D341Med (cell line): ENCODE results near the gene SLC12A7.

Experiments
- DNase-seq: peaks from one replicate; pipeline ENCODE4 v3.0.0; 2012; ENCODE audit warnings: low spot score

Gene SLC12A7

DNA sequence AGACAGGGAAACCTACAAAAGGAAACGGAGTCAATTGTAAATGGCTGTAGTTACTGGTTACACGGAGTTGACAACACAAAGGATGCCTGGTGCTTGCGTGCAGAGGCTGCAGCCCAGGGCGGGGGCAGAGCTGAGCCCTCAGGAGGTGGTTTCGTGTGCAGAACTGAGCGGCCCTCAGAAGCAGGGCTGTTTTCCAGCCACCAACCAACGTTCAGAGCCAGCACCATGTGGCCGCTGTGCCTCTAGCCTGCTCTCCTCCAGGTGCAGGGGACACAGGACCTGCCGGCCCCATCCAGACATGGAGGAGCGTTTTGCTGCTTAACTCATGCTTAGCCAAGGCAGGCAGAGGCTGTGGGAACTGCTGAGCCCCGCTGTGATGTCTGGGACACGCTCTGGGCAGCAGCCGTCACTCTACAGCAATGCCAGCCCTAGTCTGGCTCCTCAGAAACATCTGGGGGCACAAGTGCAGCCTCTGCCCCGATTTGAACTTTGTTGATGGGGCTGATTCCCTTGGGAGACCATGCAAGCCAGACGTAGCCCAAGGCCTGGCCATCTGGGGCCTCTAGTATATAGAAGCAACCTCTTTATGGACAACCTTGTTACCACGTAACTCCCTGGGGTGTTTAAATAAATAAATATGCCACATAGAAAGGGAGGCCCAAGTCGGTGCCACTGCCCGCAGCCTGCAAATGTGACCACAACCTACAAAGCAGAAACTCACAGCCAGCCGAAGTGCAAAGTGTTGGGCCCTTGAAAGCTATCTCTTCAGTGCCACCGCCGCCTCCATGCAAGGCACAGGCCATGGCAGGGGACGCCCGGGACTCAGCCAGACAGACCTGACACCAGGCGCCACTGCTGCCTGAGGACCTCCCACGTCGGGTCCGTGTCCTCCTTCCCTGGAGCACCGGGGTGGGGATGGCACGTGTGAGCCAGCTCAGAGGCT, 61.2 kb downstream of the SLC12A7 start:
- no peak for DNase-seq

DNA sequence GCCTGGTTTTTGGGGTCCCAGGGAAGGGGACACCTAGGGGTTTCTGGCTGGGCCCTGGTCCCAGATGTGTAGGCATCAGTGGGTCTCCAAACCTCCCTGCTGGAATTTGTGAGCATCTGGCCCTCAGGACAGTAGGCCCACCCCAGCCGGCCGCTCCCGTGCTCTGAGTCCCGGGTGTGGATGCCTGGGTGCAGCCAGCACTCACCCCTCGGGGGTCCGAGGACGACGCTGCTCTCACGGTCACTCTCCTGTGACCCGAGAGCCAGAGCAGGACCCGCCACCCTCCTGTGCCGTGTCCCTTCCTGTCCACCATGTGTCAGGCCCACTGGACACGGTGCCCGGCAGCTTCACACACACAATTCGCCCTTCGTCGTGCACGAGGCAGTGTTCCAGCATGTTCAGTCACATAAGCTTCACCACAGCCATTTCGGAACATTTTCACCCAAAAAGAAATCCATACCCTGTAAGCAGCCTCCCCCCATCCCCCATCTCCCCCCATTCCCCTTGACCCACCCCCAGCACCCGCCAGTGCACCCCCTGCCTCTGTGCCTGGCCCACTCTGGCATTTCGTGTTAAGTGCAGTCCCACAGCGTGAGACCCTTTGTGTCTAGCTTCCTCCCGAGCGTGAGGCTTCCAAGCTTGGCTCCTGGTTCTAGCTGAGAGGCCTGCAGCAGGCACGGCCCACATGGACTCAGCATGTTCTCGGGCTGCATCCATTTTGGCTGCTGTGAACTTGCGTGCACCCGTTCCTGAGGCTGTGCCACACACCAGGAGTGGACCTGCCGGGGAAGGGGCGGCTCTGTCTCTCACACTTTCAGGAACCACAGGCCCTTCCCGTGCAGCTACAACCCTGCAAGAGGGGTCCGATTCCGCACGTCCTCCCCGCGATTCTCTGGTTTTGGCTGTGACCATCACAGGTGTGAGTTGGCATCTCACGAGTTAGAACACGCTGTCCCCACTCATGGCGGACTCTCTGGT, 62.7 kb downstream of the SLC12A7 start:
- DNase-seq, result no peak

DNA sequence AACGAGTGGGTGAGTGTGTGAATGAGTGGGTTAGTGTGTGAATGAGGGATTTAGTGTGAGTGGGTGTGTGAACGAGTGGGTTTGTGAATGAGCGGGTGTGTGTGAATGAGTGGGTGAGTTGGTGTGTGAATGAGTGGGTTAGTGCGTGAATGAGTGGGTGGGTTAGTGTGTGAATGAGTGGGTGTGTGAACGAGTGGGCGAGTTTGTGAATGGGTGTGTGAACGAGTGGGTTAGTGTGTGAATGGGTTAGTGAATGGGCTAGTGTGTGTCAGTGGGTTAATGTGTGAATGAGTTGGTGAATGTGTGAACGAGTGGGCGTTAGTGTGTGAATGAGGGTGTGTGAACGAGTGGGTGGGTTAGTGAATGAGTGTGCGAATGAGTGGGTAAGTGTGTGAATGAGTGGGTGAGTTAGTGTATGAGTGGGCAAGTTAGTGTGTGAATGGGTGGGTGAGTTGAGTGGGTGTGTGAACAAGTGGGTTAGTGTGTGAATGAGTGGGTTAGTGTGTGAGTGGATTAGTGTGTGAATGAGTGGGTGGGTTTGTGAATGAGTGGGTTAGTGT, 63.6 kb downstream of the SLC12A7 start:
- no peak for DNase-seq

DNA sequence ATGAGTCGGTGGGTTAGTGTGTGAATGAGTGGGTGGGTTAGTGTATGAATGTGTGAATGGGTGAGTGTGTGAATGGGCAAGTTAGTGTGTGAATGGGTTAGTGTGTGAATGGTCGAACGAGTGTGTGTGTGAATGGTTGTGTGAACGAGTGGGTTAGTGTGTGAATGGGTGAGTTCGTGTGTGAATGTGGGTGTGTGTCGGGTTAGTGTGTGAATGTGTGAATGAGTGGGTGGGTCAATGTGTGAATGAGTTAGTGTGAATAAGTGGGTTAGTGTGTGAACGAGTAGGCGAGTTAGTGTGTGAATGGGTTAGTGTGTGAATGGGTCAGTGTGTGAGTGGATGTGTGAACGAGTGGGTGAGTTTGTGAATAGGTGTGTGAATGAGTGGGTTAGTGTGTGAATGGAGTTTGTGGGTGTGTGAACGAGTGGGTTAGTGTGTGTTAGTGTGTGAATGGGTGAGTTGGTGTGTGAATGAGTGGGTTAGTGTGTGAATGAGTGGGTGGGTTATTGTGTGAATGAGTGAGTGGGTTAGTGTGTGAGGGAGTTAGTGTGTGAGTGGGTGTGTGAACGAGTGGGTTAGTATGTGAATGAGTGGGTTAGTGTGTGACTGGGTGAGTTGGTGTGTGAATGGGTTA, 64.4 kb downstream of the SLC12A7 start:
- DNase-seq, result no peak

DNA sequence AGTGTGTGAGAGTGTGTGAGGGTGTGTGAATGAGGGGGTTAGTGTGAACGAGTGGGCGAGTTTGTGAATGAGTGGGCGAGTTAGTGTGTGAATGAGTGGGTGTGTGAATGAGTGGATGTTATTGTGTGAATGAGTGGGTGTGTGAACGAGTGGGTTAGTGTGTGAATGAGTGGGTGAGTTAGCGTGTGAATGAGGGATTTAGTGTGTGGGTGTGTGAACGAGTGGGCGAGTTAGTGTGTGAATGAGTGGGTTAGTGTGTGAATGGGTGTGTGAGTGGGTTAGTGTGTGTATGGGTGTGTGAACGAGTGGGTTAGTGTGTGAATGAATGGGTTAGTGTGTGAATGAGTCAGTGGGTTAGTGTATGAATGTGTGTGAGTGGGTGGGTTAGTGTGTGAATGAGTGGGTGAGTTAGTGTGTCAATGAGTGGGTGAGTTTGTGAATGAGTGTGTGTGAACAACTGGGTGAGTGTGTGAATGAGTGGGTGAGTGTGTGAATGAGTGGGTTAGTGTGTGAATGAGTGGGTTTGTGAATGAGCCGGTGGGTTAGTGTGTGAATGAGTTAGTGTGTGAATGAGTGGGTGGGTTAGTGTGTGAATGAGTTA, 65.8 kb downstream of the SLC12A7 start:
- no peak for DNase-seq

DNA sequence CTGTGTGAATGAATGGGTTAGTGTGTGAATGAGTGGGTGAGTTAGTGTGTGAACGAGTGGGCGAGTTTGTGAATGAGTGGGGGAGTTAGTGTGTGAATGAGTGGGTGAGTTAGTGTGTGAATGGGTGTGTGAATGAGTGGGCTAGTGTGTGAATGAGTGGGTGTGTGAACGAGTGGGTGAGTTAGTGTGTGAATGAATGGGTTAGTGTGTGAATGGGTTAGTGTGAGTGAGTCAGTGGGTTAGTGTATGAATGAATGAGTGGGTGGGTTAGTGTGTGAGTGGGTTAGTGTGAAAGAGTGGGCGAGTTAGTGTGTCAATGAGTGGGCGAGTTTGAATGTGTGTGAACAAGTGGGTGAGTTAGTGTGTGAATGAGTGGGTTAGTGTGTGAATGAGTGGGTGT, 67.7 kb downstream of the SLC12A7 start:
- DNase-seq, result no peak

DNA sequence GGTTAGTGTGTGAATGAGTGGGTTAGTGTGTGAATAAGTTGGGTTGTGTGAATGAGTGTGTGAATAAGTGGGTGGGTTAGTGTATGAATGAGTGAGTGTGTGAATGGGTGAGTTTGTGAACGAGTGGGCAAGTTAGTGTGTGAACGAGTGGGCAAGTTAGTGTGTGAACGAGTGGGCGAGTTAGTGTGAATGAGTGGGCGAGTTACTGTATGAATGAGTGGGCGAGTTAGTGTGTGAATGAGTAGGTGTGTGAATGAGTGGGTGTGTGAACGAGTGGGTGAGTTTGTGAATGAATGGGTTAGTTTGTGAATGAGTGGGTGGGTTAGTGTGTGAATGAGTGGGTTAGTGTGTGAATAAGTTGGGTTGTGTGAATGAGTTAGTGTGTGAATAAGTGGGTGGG, 68.5 kb downstream of the SLC12A7 start:
- no peak for DNase-seq

DNA sequence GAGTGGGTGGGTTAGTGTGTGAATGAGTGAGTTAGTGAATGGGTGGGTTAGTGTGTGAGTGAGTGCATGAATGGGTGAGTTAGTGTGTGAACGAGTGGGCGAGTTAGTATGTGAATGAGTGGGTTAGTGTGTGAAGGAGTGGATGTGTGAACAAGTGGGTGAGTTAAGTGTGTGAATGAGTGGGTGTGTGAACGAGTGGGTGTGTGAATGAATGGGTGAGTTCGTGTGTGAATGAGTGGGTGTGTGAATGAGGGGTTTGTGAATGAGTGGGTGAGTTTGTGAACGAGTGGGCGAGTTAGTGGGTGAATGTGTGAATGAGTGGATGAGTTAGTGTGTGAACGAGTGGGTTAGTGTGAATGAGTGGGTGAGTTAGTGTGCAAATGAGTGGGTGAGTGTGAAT, 69.2 kb downstream of the SLC12A7 start:
- no peak for DNase-seq

DNA sequence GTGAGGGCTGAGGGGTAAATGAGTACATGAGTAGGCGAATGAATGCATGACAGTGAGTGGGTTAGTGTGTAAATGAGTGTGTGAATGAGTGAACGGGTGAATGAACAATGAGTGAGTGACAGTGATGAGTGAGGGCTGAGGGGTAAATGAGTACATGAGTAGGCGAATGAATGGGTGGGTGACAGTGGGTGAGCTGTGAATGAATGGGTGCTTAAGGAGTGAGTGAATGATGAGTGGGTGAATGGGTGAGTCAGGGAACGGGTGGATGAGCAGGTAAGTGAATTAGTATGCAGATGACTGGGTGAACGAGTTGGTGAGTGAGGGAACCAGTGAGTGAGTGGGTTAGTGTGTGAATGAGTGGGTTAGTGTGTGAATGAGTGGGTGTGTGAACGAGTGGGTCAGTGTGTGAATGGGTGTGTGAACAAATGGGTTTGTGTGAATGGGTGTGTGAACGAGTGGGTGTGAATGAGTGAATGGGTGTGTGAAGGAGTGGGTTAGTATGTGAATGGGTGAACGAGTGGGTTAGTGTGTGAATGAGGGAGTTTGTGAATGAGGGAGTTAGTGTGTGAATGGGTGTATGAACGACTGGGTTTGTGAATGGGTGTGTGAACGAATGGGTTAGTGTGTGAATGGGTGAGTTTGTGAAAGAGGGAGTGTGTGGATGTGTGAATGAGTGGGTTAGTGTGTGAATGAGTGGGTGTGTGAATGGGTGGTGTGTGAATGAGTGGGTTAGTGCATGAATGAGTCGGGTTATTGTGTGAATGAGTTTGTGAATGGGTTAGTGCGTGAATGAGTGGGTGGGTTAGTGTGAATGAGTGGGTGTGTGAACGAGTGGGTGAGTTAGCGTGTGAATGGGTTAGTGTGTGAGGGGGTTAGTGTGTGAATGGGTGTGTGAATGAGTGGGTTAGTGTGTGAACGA, 70.4 kb downstream of the SLC12A7 start:
- no peak for DNase-seq

DNA sequence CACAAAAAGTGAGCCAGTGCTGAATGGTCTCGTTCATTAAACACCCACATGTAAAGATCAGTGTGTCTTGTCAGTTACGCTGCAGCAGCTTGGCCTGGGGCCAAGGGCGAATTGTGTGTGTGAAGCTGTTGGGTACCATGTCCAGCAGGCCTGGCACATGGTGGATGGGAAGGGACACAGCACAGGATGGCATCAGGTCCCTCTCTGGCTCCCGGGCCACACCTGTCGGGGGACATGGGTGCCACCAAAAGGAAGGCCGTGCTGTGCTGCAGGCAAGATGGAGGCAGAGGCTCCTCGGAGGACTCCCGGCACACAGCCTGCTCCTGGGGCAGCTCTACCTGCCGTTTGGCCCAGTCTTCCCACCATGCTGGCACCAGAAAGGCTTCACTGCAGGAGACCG, 71.3 kb downstream of the SLC12A7 start:
- DNase-seq, result no peak

DNA sequence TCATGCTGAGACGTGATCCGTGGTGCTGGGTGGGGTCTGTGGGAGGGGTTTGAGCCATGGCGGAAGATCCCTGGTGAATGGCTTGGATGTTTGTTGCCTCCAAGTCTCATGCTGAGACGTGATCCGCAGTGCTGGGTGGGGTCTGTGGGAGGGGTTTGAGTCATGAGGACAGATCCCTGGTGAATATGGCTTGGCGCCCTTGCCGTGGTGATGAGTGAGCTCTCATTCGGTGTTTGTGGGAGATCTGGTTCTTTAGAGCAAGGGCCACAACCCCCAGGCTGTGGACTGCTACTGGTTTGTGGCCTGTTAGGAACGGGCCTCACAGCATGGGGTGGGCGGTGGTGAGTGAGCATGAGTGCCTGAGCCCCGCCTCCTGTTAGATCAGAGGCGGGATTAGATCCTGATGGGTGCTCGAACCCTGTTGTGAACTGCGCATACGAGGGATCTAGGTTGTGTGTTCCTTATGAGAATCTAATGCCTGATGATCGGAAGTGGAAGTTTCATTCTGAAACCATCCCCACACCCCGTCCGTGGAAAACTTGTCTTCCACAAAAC, 72.1 kb downstream of the SLC12A7 start:
- no peak for DNase-seq

DNA sequence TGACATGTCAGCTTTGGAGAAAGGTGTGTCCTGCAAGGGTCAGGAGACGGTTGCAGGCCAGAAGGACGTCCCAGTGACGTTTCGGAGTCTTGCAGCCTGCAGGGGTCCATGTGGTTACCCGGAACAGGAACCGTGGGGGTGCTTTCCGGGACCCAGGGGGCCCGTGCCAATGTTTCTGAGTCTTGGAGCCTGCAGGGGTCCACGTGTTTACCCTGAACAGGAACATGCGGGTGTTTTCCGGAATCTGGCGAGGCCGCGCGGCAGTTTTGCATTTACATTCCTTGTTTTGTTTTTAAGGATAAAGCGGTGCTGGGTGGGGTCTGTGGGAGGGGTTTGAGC, 72.7 kb downstream of the SLC12A7 start:
- no peak for DNase-seq

DNA sequence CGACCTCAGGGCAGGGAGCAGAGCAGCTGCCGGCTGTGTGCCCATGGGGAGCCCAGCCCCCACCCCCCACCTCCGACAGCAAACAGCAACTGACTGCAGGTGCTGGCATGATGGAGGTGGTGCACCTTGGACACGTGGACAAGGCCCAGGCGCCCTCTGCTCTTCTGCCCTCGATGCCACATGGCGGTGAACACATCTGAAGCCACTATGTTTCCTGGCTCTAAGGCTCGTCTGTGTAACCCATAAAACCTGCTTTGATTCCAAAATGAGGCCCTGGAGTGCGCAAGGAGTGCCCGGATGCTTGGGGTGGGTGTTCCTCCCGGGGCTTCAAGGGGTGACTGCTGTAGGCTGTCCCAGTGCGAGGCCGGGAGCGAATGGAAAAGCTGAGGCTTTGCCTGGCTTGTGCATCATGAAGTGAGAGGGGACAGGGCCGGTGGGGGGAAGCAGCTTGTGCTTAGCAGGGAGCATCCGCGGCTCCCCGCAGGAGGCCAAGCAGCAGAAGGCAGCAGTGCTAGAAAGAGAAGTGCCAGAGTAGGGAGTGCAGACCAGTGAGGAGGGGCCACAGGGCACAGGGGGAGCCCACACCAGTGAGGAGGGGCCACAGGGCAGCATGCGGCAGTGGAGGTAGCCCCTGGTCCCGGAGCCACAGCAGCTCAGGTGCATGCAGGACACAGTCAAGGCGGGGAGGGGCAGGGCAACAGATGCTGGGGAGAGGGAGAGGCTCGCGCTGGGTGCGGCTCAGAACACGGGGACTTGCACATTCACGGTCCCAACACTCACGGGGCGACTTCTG, 73.2 kb downstream of the SLC12A7 start:
- no peak for DNase-seq

DNA sequence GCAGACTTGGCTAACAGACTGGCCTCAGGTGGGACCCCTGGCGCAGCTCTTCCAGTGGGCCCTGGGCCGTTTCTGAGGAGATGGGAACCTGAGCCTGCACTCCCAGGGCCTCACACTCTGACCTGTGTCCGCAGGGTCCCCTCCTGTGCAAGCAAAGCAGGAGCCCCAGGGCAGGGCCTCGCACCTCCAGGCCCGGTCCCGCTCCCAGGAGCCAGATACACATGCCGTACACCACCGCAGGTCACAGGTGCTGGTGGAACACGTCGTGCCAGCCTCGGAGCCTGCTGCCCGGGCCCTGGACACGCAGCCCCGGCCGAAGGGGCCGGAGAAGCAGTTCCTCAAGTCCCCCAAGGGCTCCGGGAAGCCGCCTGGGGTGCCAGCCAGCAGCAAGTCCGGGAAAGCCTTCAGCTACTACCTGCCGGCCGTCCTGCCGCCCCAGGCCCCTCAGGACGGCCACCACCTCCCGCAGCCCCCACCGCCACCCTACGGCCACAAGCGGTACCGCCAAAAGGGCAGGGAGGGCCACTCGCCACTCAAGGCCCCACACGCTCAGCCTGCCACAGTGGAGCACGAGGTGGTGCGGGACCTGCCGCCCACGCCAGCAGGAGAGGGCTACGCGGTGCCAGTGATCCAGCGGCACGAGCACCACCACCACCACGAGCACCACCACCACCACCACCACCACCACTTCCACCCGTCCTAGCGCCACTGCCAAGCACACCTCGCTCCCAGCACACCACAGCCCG, 74.0 kb downstream of the SLC12A7 start:
- DNase-seq, result no peak

DNA sequence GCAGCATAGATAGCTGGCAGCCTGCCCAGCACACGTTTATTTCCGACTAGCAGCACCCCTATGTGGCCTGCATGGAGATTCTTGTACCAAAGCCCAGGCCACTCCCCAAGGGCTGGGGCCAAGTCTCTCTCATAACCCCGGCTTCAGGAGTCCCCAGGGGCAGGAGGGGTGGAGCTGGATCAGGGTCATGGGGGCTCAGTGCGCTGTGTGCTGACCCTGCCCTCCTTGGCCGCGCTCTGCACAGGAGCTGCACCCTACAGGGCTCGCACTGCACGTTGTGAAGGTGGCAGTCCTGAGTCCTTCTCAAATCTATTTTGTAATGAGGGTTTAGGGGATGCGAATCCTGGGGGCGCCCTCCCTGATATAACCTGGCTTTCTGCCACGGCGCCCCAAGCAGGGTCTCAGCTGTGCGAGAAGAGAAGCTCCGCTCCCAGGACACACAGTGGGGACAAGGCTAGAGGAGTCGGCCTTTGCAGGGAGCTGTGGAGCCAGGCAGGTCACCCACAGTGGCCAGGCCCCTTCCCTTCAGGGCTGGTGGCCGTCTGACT, 74.7 kb downstream of the SLC12A7 start:
- DNase-seq, result no peak

DNA sequence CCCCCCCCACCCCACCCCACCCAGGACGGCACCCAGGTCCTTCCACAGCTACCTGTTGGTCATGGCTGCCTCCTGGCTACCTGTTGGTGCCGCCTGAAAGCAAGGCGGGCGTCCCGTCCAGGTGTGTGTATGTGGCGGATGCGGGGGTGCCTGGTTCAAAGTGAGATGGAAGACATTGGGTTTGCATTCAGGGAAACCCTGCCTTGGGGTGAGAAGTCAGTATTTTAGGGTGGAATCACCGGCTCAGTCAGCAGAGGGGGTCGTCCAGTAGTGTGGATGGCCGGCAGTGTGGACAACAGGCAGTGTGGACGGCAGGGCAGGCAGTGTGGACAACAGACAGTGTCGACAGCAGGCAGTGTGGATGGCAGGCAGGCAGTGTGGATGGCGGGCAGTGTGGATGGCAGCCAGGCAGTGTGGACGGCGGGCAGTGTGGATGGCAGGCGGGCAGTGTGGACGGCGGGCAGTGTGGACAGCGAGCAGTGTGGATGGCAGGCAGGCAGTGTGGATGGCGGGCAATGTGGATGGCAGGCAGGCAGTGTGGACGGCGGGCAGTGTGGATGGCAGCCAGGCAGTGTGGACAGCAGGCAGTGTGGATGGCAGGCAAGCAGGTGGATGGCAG, 75.2 kb downstream of the SLC12A7 start:
- no peak for DNase-seq

DNA sequence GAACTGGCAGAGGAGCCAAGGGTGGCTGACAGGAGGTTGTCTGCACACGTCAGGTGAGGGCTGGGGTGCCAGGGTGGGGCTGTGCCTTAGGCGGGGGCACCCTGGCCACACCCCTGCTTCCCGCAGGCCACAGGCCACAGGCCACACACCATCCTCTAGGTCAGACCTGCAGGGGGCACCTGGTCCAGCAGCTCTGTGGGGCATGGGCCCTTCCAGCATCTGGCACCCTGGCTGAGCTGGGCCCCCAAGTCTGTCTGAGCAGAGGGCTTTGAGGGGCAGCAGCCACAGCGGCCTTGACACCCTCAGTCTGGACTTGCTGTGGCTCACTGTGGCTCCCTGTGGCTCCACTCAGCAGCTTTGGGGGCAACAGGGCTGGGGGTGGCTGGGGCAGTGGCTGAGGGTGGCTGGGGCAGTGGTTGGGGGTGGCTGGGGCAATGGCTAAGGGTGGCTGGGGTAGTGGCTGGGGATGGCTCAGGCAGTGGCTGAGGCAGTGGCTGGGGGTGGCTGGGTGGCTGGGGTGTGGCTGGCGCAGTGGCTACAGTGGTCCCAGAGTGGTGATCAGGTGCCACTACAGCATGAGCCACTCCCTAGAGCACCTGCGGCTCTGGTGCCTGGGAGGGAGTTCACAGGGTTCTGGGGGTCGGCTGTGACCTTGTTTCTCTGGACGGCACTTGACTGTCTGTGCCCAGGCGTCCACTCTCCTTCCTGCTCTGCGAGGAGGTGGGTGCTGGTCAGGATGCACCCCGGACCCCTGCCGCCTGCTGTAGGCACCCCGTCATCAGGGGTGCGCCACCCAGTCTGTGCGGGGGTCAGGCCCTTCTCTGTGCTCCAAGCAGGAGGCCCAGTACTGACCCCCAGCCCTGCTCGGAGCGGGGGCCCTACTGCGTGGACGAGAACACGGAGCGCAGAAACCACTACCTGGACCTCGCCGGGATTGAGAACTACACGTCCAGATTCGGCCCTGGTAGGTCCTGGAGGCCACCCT, 76.2 kb downstream of the SLC12A7 start:
- DNase-seq, result no peak
